CD4-positive, alpha-beta memory T cell (primary cell): Measurements from ENCODE around the gene AFM. TPM values are rescaled to one million over a fixed set of nuclear protein-coding genes. Genes with fewer than 3 reads are reported as not detected.
"Not testable (repeated sequence)": the region's sequence is repeated elsewhere in the genome, so short reads cannot be mapped to it uniquely, and the experiment has no call there.

ENCODE experiments used
- CTCF ChIA-PET: fragments of 350-600 bp; sonication (Branson Sonifier 250); formaldehyde crosslinking; loops from one replicate; lab custom pipeline; 2021; ENCODE audit warnings: inconsistent platforms; ENCODE audit not compliant: partially characterized antibody; lab: Charles Lee
- POLR2A ChIA-PET: fragments of 350-600 bp; sonication (Branson Sonifier 250); formaldehyde crosslinking; loops from one replicate; lab custom pipeline; 2021; ENCODE audit not compliant: partially characterized antibody; lab: Charles Lee
- DNase-seq, 5 donors: peaks; one replicate each; pipeline versions ENCODE4 v3.0.0 to v3.0.0-alpha.2; 2020 to 2022; ENCODE audit warnings: mixed read lengths in 1 of 5
- H3K27ac ChIP-seq: one replicate; pipeline ENCODE4 v1.7.0; 2013; ENCODE audit warnings: low read depth, low read length
- H3K27me3 ChIP-seq: 2 replicates; pipeline ENCODE4 v1.7.0; 2013; ENCODE audit warnings: mild to moderate bottlenecking, low read length, moderate library complexity; ENCODE audit not compliant: insufficient read depth
- H3K36me3 ChIP-seq: 2 replicates; pipeline ENCODE4 v1.7.0; 2013; ENCODE audit warnings: mild to moderate bottlenecking, low read length, moderate library complexity; ENCODE audit not compliant: insufficient read depth
- H3K4me1 ChIP-seq: 2 replicates; pipeline ENCODE4 v1.7.0; 2013; ENCODE audit warnings: mild to moderate bottlenecking, low read length, moderate library complexity; ENCODE audit not compliant: insufficient read depth
- H3K4me3 ChIP-seq, 2 donors: one replicate each; pipeline ENCODE4 v1.7.0; 2013; ENCODE audit warnings: low read length in 2 of 2, mild to moderate bottlenecking in 1 of 2
- H3K9me3 ChIP-seq, 2 donors: one replicate each; pipeline ENCODE4 v1.7.0; 2013; ENCODE audit warnings: low read length in 2 of 2, control low read depth in 1 of 2; ENCODE audit not compliant: control insufficient read depth in 1 of 2
- H3K27ac Mint-ChIP-seq, 7 donors: one replicate each; pipeline ENCODE4 v1.8.0; 2020 to 2021; ENCODE audit warnings: mixed read lengths in 7 of 7, mild to moderate bottlenecking in 6 of 7, inconsistent platforms in 3 of 7, moderate library complexity in 3 of 7
- H3K27me3 Mint-ChIP-seq, 2 donors: one replicate each; pipeline ENCODE4 v1.8.0; 2020 to 2021; ENCODE audit warnings: mixed read lengths in 2 of 2
- H3K36me3 Mint-ChIP-seq, 2 donors: one replicate each; pipeline ENCODE4 v1.8.0; 2020 to 2021; ENCODE audit warnings: mixed read lengths in 2 of 2, inconsistent platforms in 1 of 2, mild to moderate bottlenecking in 1 of 2
- H3K4me1 Mint-ChIP-seq, 4 donors: one replicate each; pipeline ENCODE4 v1.8.0; 2020 to 2021; ENCODE audit warnings: mixed read lengths in 4 of 4, mild to moderate bottlenecking in 1 of 4
- H3K4me3 Mint-ChIP-seq, 8 donors: one replicate each; pipeline ENCODE4 v1.8.0; 2020 to 2021; ENCODE audit warnings: mixed read lengths in 8 of 8, mild to moderate bottlenecking in 7 of 8, moderate library complexity in 6 of 8, inconsistent platforms in 3 of 8
- H3K9me3 Mint-ChIP-seq, 8 donors: one replicate each; pipeline ENCODE4 v1.8.0; 2020 to 2021; ENCODE audit warnings: mixed read lengths in 8 of 8, mild to moderate bottlenecking in 5 of 8, inconsistent platforms in 3 of 8, moderate library complexity in 1 of 8
- intact Hi-C: fragments of 100-400 bp; cut with micrococcal nuclease; formaldehyde crosslinking; loops from one replicate; pipeline ENCODE4 v1.15.1; 2023
- polyA plus RNA-seq, 2 donors: library from polyadenylated mRNA; unstranded; fragments of 300-500 nt; fragmentation: Illumina TruSeq; gene quantifications; one replicate each; pipeline ENCODE4 v1.2.3, GENCODE V29; 2021
- total RNA-seq, 2 experiments: library from RNA; stranded (reverse); gene quantifications; one replicate each; pipeline ENCODE4 v1.2.3, GENCODE V29; 2021

The AFM gene
- total and polyA plus RNA-seq, 4 experiments from 2014 or later = not detected

DNA sequence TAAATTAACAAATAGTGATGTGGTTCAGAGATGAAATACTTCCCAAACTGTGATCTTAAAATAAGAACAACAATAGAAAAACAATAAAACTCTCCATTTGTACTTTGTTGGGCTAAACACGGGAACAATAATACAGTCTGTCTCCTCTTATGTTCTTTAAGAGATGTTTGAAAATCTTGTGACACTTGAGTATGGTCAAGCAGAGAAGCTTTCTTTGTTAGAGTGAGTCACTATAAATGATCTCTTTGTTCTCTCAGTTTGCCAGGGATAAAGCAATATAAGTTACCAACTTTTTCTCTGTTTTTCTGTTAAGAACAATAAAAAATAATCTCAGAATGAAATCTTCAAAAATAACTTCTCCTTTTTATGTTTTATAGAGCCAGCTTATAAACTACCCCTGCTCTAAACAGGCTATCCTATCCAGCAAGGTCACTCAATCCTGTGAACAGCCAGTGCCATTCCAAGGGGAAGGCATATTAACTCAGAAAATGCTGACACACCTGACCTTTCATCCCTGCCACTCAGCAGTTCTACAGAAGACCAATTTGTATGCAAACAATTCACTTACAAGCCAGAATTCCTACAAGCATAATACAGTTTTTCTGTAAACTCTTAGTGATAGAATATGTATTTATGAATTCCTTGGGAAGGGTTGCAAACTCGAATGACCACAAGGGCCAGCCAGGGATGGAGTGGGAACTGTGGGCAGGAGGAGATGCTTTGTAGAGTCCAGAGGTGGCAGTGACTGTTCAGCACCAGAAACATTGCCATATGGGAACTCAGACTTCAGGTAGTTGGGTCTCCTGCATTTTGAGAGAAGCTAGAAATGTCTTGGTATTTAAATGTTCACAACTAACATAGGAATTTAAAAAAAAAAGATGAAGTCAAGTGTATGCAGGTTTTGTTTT is 52.2 kb downstream of the AFM start:
- H3K36me3 Mint-ChIP-seq = no peaks in the 10 kb centered on the region
- H3K9me3 Mint-ChIP-seq = no peaks in the 10 kb centered on the region
- no peaks in the 10 kb centered on the region for H3K4me1 ChIP-seq
- no peaks in the 10 kb centered on the region for H3K36me3 ChIP-seq
- ChIA-PET POLR2A (no interaction called here), CTCF (no interaction called here)
- H3K9me3 ChIP-seq = no peaks in the 10 kb centered on the region
- no peak overlapping the region for H3K4me3 Mint-ChIP-seq
- H3K27ac ChIP-seq = no peak overlapping the region
- H3K27ac Mint-ChIP-seq = no peak overlapping the region
- no peaks in the 10 kb centered on the region for H3K27me3 ChIP-seq
- peaks cover 3 to 4% of the 10 kb centered on the region in 2 donors for H3K27me3 Mint-ChIP-seq
- intact Hi-C loops = no loop called here
- no peak overlapping the region for H3K4me3 ChIP-seq
- no peak for DNase-seq
- H3K4me1 Mint-ChIP-seq = no peaks in the 10 kb centered on the region

- no peak overlapping the region for H3K27ac Mint-ChIP-seq
- DNase-seq = no peak
- Histone ChIP-seq H3K27ac (no peak overlapping the region), H3K9me3 (no peaks in the 10 kb centered on the region), H3K36me3 (no peaks in the 10 kb centered on the region), H3K27me3 (no peaks in the 10 kb centered on the region), H3K4me3 (no peak overlapping the region), H3K4me1 (no peaks in the 10 kb centered on the region)
- intact Hi-C loops = no loop called here
- H3K4me3 Mint-ChIP-seq = no peak overlapping the region
- peaks cover 0 to 6% (median 0%) of the 10 kb centered on the region in 8 donors for H3K9me3 Mint-ChIP-seq
- no peaks in the 10 kb centered on the region for H3K4me1 Mint-ChIP-seq
- peaks cover 3 to 4% of the 10 kb centered on the region in 2 donors for H3K27me3 Mint-ChIP-seq
- POLR2A ChIA-PET = no interaction called here
- no peaks in the 10 kb centered on the region for H3K36me3 Mint-ChIP-seq
- CTCF ChIA-PET = no interaction called here
Measured at GRCh38 chr4:73538162-73538561, 56.6 kb downstream of the AFM start.

- Mint-ChIP-seq H3K4me1 (no peaks in the 10 kb centered on the region), H3K27me3 (peaks cover 3 to 4% of the 10 kb centered on the region in 2 donors), H3K27ac (no peak overlapping the region), H3K4me3 (no peak overlapping the region), H3K36me3 (no peaks in the 10 kb centered on the region), H3K9me3 (peaks cover 0 to 6% (median 0%) of the 10 kb centered on the region in 8 donors)
- Histone ChIP-seq H3K4me3 (no peak overlapping the region), H3K27me3 (no peaks in the 10 kb centered on the region), H3K27ac (no peak overlapping the region), H3K4me1 (no peaks in the 10 kb centered on the region), H3K9me3 (no peaks in the 10 kb centered on the region), H3K36me3 (no peaks in the 10 kb centered on the region)
- ChIA-PET CTCF (no interaction called here), POLR2A (no interaction called here)
- DNase-seq = no peak
- intact Hi-C loops = no loop called here
Measured at GRCh38 chr4:73539386-73539785, 57.8 kb downstream of the AFM start.

- ChIA-PET POLR2A (no interaction called here), CTCF (no interaction called here)
- H3K4me3 ChIP-seq = no peak overlapping the region
- Mint-ChIP-seq H3K27me3 (peaks cover 1 to 4% of the 10 kb centered on the region in 2 donors), H3K36me3 (no peaks in the 10 kb centered on the region), H3K4me1 (no peaks in the 10 kb centered on the region), H3K4me3 (no peak overlapping the region), H3K27ac (no peak overlapping the region), H3K9me3 (peaks cover 0 to 6% (median 0%) of the 10 kb centered on the region in 8 donors)
- H3K4me1 ChIP-seq = no peaks in the 10 kb centered on the region
- H3K27ac ChIP-seq = no peak overlapping the region
- no peaks in the 10 kb centered on the region for H3K9me3 ChIP-seq
- H3K36me3 ChIP-seq = no peaks in the 10 kb centered on the region
- DNase-seq = no peak
- H3K27me3 ChIP-seq = no peaks in the 10 kb centered on the region
- intact Hi-C loops = no loop called here
Measured at GRCh38 chr4:73540826-73541225, 59.3 kb downstream of the AFM start.

DNA sequence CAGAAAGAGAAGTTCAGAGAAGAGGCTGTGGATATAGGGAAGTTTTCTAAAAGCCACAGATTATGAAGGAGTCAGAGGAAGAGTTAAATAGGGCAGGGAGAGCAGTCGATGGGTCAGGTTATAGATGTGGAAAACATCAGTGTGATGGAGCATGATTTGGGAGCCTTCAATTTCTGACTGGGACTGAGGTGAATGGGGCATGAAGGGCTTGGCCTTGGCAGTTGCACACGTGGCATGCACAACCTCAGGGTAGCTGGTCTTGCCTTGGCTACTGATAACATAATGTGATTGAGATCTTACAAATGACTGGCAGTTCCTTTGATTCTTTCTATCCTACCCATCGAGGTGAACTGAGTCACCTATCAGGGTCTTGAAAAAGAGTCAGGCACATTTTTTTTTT is 59.7 kb downstream of the AFM start:
- no peak overlapping the region for H3K27ac Mint-ChIP-seq
- no peaks in the 10 kb centered on the region for H3K27me3 ChIP-seq

DNA sequence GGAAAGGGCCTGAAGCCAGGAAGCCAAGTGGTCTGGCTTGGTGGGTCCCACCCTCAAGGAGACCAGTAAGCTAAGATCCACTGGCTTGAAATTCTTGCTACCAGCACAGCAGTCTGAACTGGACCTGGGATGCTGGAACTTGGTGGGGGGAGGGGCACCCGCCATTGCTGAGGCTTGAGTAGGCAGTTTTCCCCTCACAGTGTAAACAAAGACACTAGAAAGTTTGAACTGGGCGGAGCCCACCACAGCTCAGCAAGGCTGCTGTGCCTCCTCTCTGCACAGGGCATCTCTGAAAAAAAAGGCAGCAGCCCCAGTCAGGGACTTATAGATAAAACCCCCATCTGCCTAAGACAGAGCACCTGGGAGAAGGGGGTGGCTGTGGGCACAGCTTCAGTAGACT is 63.1 kb downstream of the AFM start:
- Mint-ChIP-seq H3K27me3 (no peaks in the 10 kb centered on the region), H3K36me3 (no peaks in the 10 kb centered on the region), H3K9me3 (peaks cover 0 to 6% (median 0%) of the 10 kb centered on the region in 8 donors), H3K4me3 (no peak overlapping the region), H3K4me1 (no peaks in the 10 kb centered on the region), H3K27ac (no peak overlapping the region)
- Histone ChIP-seq H3K27me3 (no peaks in the 10 kb centered on the region), H3K4me1 (no peaks in the 10 kb centered on the region), H3K27ac (no peak overlapping the region), H3K9me3 (no peaks in the 10 kb centered on the region), H3K4me3 (no peak overlapping the region), H3K36me3 (no peaks in the 10 kb centered on the region)
- intact Hi-C loops = no loop called here
- ChIA-PET POLR2A (no interaction called here), CTCF (no interaction called here)
- no peak for DNase-seq

More for the DNA sequence above, 59.7 kb downstream of the AFM start:
- no peaks in the 10 kb centered on the region for H3K9me3 ChIP-seq
- no peak for DNase-seq
- Mint-ChIP-seq H3K9me3 (peaks cover 0 to 6% (median 0%) of the 10 kb centered on the region in 8 donors), H3K36me3 (no peaks in the 10 kb centered on the region), H3K4me1 (no peaks in the 10 kb centered on the region), H3K27me3 (peaks cover 0 to 1% of the 10 kb centered on the region in 2 donors), H3K4me3 (no peak overlapping the region)
- ChIA-PET CTCF (no interaction called here), POLR2A (no interaction called here)
- intact Hi-C loops = no loop called here
- H3K4me3 ChIP-seq = no peak overlapping the region
- no peaks in the 10 kb centered on the region for H3K4me1 ChIP-seq
- H3K36me3 ChIP-seq = no peaks in the 10 kb centered on the region
- no peak overlapping the region for H3K27ac ChIP-seq

- H3K9me3 Mint-ChIP-seq, H3K4me1 Mint-ChIP-seq, POLR2A ChIA-PET, H3K27ac Mint-ChIP-seq, H3K4me3 Mint-ChIP-seq, DNase-seq, H3K4me1 ChIP-seq, H3K9me3 ChIP-seq, H3K36me3 ChIP-seq, H3K27ac ChIP-seq, H3K36me3 Mint-ChIP-seq, H3K27me3 ChIP-seq, H3K27me3 Mint-ChIP-seq, CTCF ChIA-PET, intact Hi-C loops, H3K4me3 ChIP-seq: not testable (repeated sequence)
Measured at GRCh38 chr4:73550865-73551264, 69.3 kb downstream of the AFM start.
